CD14-positive monocyte (primary cell): ENCODE results near the gene CPEB1. TPM values are rescaled to one million over a fixed set of nuclear protein-coding genes. Genes with fewer than 3 reads are reported as not detected.

ENCODE experiments used
- DNase-seq, 3 donors: peaks; one replicate each; pipeline ENCODE4 v3.0.0-alpha.2; 2011 to 2022
- H2AFZ ChIP-seq: 2 replicates; pipeline ENCODE4 v1.6.0; 2012; ENCODE audit warnings: mild to moderate bottlenecking, low read depth, low read length, inconsistent platforms; ENCODE audit not compliant: insufficient read depth, poor library complexity, severe bottlenecking
- H3K27ac ChIP-seq, 2 donors: 1 replicate in 1 of 2; 2 replicates in 1 of 2; pipeline ENCODE4 v1.5.1; 2012 to 2013; ENCODE audit warnings: low read length in 2 of 2, control low read depth in 1 of 2, inconsistent platforms in 1 of 2, low read depth in 1 of 2, mild to moderate bottlenecking in 1 of 2
- H3K27me3 ChIP-seq, 2 donors: one replicate each; pipeline versions ENCODE4 v1.6.0 to v1.6.1; 2011 to 2013; ENCODE audit warnings: low read length in 2 of 2; ENCODE audit not compliant: control insufficient read depth in 2 of 2, insufficient read depth in 2 of 2
- H3K36me3 ChIP-seq, 2 donors: replicated peaks in 1 of 2; 1 replicate in 1 of 2; 2 replicates in 1 of 2; pipeline versions ENCODE4 v1.5.1 to v1.6.1; 2012 to 2013; ENCODE audit warnings: low read length in 2 of 2, control low read depth in 1 of 2, inconsistent platforms in 1 of 2, mild to moderate bottlenecking in 1 of 2; ENCODE audit not compliant: insufficient read depth in 2 of 2, control insufficient read depth in 1 of 2
- H3K4me1 ChIP-seq, 2 donors: 1 replicate in 1 of 2; 2 replicates in 1 of 2; pipeline versions ENCODE4 v1.5.1 to v1.6.1; 2012 to 2013; ENCODE audit warnings: low read length in 2 of 2, control low read depth in 1 of 2, inconsistent platforms in 1 of 2, mild to moderate bottlenecking in 1 of 2, moderate library complexity in 1 of 2; ENCODE audit not compliant: insufficient read depth in 2 of 2, control insufficient read depth in 1 of 2
- H3K4me2 ChIP-seq: replicated peaks from 2 replicates; pipeline ENCODE3; 2012; ENCODE audit warnings: low read length, moderate library complexity, mild to moderate bottlenecking; ENCODE audit not compliant: poor library complexity, severe bottlenecking; ENCODE audit errors: extremely low read depth
- H3K4me3 ChIP-seq, 3 experiments: fragments of 200-600 bp in 1 of 3; sonication (generic) in 1 of 3; replicated peaks in 1 of 3; 1 replicate in 2 of 3; 2 replicates in 1 of 3; pipeline ENCODE4 v1.5.1; 2011 to 2013; ENCODE audit warnings: low read length in 3 of 3, mild to moderate bottlenecking in 3 of 3, control low read depth in 2 of 3, low read depth in 2 of 3, inconsistent platforms in 1 of 3, moderate library complexity in 1 of 3
- H3K79me2 ChIP-seq: 2 replicates; pipeline ENCODE4 v1.6.0; 2012; ENCODE audit warnings: mild to moderate bottlenecking, control low read depth, inconsistent platforms, low read length, moderate library complexity; ENCODE audit not compliant: insufficient read depth
- H3K9ac ChIP-seq: 2 replicates; pipeline ENCODE4 v1.6.0; 2017; ENCODE audit warnings: low read length, mild to moderate bottlenecking; ENCODE audit not compliant: insufficient read depth, poor library complexity, severe bottlenecking
- H3K9me3 ChIP-seq, 2 donors: replicated peaks in 1 of 2; 1 replicate in 1 of 2; 2 replicates in 1 of 2; pipeline versions ENCODE4 v1.5.1 to v1.6.1; 2012 to 2013; ENCODE audit warnings: low read length in 2 of 2, control low read depth in 1 of 2; ENCODE audit not compliant: control insufficient read depth in 1 of 2, insufficient read depth in 1 of 2
- H4K20me1 ChIP-seq: 2 replicates; pipeline ENCODE4 v1.6.0; 2012; ENCODE audit warnings: mild to moderate bottlenecking, low read length, control low read depth, moderate library complexity; ENCODE audit not compliant: insufficient read depth
- H3K27ac Mint-ChIP-seq, 7 donors: one replicate each; pipeline ENCODE4 v1.8.0; 2020; ENCODE audit warnings: mild to moderate bottlenecking in 7 of 7, mixed read lengths in 7 of 7, moderate library complexity in 6 of 7, inconsistent platforms in 2 of 7
- H3K27me3 Mint-ChIP-seq, 3 donors: one replicate each; pipeline ENCODE4 v1.8.0; 2021 to 2022; ENCODE audit warnings: low read depth in 3 of 3, mild to moderate bottlenecking in 3 of 3, mixed read lengths in 3 of 3, moderate library complexity in 3 of 3, inconsistent platforms in 1 of 3
- H3K36me3 Mint-ChIP-seq, 2 donors: one replicate each; pipeline ENCODE4 v1.8.0; 2020; ENCODE audit warnings: mixed read lengths in 2 of 2, inconsistent platforms in 1 of 2, mild to moderate bottlenecking in 1 of 2
- H3K4me1 Mint-ChIP-seq: one replicate; pipeline ENCODE4 v1.8.0; 2020; ENCODE audit warnings: mild to moderate bottlenecking, mixed read lengths
- H3K4me3 Mint-ChIP-seq, 2 donors: one replicate each; pipeline ENCODE4 v1.8.0; 2020; ENCODE audit warnings: mild to moderate bottlenecking in 2 of 2, mixed read lengths in 2 of 2, moderate library complexity in 1 of 2
- H3K9me3 Mint-ChIP-seq, 7 donors: one replicate each; pipeline ENCODE4 v1.8.0; 2020 to 2022; ENCODE audit warnings: mixed read lengths in 7 of 7, mild to moderate bottlenecking in 6 of 7, moderate library complexity in 6 of 7, inconsistent platforms in 2 of 7
- WGBS: methylation state at CpG from one replicate; pipeline ENCODE4 v1.1.5; 2013; ENCODE audit warnings: missing lambda C conversion rate; ENCODE audit not compliant: insufficient coverage; 5-methylcytosine and 5-hydroxymethylcytosine counted together
- intact Hi-C, 2 donors: fragments of 100-400 bp; cut with micrococcal nuclease; formaldehyde crosslinking; loops; one replicate each; pipeline versions ENCODE4 v1.15.0 to v1.15.1; 2023
- polyA plus RNA-seq, 3 donors: library from polyadenylated mRNA; depleted of rRNA in 1 of 3; unstranded in 2 of 3; stranded (reverse) in 1 of 3; fragments of 300-500 nt in 2 of 3; fragments of >200 nt in 1 of 3; fragmentation: Illumina TruSeq in 2 of 3; gene quantifications; 1 replicate in 2 of 3; 2 replicates in 1 of 3; pipeline ENCODE4 v1.2.3, GENCODE V29; 2012 to 2021
- TF ChIP-seq, protein P1 (sequence below): fragments of 200-600 bp; IDR thresholded peaks from one replicate; pipeline ENCODE4 v1.8.0; 2022; ENCODE audit warnings: antibody characterized with exemption, mild to moderate bottlenecking

Gene CPEB1
- polyA plus RNA-seq, 3 donors = not detected

GRCh38 chr15:82689147-82689546, 42.0 kb upstream of the CPEB1 start:
- no peaks in the 10 kb centered on the region for H4K20me1 ChIP-seq
- Mint-ChIP-seq H3K4me3 (no peak overlapping the region), H3K4me1 (no peaks in the 10 kb centered on the region), H3K27ac (no peak overlapping the region), H3K27me3 (peaks cover 2 to 11% (median 2%) of the 10 kb centered on the region in 3 donors), H3K36me3 (no peaks in the 10 kb centered on the region), H3K9me3 (peaks cover 0 to 2% (median 0%) of the 10 kb centered on the region in 7 donors)
- no peaks in the 10 kb centered on the region for H3K4me1 ChIP-seq
- H3K9me3 ChIP-seq = no peaks in the 10 kb centered on the region
- no peak overlapping the region for H3K9ac ChIP-seq
- no peak overlapping the region for H3K27ac ChIP-seq
- DNase-seq = no peak
- H3K36me3 ChIP-seq = no peaks in the 10 kb centered on the region
- H3K27me3 ChIP-seq = no peaks in the 10 kb centered on the region
- no peaks in the 10 kb centered on the region for H3K79me2 ChIP-seq
- no peak overlapping the region for H3K4me3 ChIP-seq
- TF ChIP-seq, protein P1, sequence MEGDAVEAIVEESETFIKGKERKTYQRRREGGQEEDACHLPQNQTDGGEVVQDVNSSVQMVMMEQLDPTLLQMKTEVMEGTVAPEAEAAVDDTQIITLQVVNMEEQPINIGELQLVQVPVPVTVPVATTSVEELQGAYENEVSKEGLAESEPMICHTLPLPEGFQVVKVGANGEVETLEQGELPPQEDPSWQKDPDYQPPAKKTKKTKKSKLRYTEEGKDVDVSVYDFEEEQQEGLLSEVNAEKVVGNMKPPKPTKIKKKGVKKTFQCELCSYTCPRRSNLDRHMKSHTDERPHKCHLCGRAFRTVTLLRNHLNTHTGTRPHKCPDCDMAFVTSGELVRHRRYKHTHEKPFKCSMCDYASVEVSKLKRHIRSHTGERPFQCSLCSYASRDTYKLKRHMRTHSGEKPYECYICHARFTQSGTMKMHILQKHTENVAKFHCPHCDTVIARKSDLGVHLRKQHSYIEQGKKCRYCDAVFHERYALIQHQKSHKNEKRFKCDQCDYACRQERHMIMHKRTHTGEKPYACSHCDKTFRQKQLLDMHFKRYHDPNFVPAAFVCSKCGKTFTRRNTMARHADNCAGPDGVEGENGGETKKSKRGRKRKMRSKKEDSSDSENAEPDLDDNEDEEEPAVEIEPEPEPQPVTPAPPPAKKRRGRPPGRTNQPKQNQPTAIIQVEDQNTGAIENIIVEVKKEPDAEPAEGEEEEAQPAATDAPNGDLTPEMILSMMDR = no peak
- no peak overlapping the region for H3K4me2 ChIP-seq
- no CpG with 5 or more reads among the region's 8 CpGs for WGBS
- H2AFZ ChIP-seq = no peak overlapping the region
- intact Hi-C loops = no loop called here

DNA sequence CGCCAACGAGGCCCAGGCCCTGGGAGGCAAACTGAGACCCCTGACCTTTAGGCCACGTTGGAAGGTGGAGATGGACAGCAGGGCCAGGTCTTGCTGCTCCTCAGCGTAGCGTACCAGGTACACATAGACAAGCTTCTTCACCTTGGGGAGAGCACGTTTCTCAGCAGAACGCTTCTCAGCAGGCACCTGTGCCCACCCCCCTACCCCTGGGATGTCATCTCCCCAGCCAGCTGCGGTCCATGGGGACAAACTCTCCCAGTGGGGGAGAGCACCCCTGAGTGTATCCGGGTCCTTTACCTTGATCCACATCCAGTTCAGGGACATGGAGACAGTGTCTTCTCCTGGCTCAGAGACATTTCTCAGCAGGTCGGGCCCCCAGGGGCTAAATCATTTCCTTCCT, 41.5 kb upstream of the CPEB1 start:
- Histone ChIP-seq H3K4me3 (no peak overlapping the region), H3K36me3 (no peaks in the 10 kb centered on the region), H3K4me2 (no peak overlapping the region), H3K9me3 (no peaks in the 10 kb centered on the region), H3K79me2 (no peaks in the 10 kb centered on the region), H3K27ac (no peak overlapping the region), H2AFZ (no peak overlapping the region), H4K20me1 (no peaks in the 10 kb centered on the region), H3K27me3 (no peaks in the 10 kb centered on the region), H3K9ac (no peak overlapping the region), H3K4me1 (no peaks in the 10 kb centered on the region)
- Mint-ChIP-seq H3K4me1 (no peaks in the 10 kb centered on the region), H3K27me3 (peaks cover 2 to 11% (median 2%) of the 10 kb centered on the region in 3 donors), H3K27ac (no peak overlapping the region), H3K4me3 (no peak overlapping the region), H3K36me3 (no peaks in the 10 kb centered on the region), H3K9me3 (peaks cover 0 to 2% (median 0%) of the 10 kb centered on the region in 7 donors)
- 96% methylated on average over 6 of the region's 10 CpGs for WGBS
- TF ChIP-seq, protein P1 = no peak
- no peak for DNase-seq
- intact Hi-C loops = no loop called here
